Stimulated activated CD4-positive, alpha-beta T cell treated with anti-CD3 and anti-CD28 coated beads, TNF-alpha, amount 100 ng/mL, for 24 hours (primary cell): ENCODE measurements around the gene CREBL2.
A peak's percentile ranks its signal among the peaks of the same experiment; 100 is the strongest.
"Not testable (repeated sequence)": the region's sequence is repeated elsewhere in the genome, so short reads cannot be mapped to it uniquely, and the experiment has no call there.

Experiments used
- DNase-seq, 3 experiments: peaks; one replicate each; pipeline ENCODE4 v3.0.0-alpha.2; 2020; ENCODE audit warnings: low read depth in 3 of 3

The CREBL2 gene

DNA sequence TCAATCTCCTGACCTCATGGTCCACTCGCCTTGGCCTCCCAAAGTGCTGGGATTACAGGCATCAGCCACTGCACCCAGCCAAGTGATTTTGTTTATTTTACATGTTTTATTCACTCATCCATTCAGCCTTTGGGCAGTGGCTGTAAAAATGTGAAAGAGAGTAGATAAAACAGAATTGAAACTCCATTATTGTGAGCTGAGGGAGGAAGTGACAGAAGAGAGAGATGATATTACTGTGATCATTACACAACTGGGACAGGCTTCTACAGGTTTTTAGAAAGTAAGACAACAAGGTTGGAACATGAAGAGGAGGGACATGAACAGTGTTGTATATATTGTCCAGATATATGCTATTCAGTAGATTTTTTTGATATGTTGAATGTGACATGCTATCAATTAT is 25.0 kb downstream of the CREBL2 start:
- no peak for DNase-seq

DNA sequence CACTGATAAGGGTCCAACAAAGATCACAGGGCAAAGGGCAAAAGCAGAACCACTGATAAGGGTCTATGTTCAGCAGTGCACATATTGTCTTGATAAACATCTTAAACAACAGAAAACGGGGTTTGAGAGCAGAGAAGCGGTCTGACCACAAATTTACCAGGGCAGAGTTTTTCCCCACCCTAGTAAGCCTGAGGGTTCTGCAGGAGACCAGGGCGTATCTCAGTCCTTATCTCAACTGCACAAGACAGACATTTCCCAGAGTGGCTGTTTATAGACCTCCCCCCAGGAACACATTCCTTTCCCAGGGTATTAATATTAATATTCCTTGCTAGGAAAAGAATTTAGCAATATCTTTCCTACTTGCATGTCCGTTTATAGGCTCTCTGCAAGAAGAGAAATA is 28.3 kb downstream of the CREBL2 start:
- not testable (repeated sequence) for DNase-seq

DNA sequence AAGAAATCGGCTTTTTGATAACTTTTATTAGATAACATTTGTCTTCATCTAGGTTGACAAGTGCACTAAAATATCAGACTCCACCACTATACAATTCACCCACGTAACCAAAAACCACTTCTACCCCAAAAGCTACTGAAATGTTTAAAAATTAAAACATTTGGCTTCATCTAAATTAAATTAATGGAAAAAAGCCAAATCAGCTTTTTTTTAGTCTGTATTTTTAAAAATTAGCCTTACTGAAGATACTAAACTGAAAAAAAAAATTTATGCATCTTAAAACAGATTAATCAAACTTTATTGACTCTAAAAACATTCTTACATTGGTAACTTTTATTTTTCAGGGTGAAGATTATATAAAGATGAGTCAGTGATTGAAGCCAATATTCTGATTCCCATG is 30.0 kb downstream of the CREBL2 start:
- DNase-seq = no peak

DNA sequence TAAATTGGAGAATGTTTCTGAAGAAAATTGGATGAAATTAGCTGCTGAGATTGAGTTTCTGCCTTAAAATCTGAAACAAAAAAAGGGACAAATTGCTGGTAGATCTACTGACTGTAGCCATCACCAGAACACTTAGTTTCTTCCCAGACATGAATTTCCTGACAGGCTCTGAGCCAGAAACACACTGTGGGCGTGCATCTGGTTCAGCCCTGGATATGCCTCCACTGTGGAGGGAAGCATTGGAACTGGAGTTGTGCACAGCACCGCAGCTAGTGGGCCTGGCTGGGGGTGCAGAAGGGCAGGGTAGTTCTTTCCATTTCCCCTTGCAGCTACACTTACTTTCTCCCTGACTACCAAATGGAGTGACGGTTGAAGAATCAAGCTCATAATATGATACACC is 31.2 kb downstream of the CREBL2 start:
- no peak for DNase-seq

DNA sequence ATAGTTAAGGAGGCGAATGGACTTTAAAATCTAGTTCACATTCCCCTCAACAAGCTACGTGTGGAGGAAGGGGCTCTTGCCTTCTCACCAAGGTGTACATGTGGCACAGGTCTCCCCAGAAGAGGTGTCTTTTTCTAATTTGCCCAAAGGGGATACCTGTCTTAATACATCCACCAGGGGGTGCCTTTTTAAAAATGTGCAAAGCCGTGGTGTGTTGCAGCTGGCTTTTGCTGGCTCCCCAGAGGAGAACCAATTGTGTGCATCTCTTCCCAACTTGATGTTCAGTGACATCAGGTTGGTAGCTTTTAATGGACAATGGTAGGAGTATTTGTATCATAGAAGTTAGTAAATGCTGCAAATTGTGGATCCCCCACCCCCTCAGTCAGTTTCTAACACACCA is 33.8 kb downstream of the CREBL2 start:
- peak in 2 of 3 experiments; percentile 3 to 13 for DNase-seq

DNA sequence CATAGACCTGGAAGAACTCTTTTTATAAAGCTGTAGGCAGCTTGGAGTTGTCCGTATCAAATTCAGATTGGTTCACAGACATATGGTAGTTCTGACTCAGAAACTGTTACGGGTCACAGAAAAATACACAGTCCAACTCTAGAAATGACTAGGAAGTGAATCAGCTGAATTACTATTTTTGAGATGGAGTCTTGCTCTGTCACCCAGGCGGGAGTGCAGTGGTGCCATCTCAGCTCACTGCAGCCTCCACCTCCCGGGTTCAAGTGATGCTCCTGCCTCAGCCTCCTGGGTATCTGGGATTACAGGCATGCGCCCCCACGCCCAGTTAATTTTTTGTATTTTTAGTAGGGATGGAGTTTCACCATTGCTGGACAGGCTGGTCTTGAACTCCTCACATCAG is 34.3 kb downstream of the CREBL2 start:
- DNase-seq = not testable (repeated sequence)

DNA sequence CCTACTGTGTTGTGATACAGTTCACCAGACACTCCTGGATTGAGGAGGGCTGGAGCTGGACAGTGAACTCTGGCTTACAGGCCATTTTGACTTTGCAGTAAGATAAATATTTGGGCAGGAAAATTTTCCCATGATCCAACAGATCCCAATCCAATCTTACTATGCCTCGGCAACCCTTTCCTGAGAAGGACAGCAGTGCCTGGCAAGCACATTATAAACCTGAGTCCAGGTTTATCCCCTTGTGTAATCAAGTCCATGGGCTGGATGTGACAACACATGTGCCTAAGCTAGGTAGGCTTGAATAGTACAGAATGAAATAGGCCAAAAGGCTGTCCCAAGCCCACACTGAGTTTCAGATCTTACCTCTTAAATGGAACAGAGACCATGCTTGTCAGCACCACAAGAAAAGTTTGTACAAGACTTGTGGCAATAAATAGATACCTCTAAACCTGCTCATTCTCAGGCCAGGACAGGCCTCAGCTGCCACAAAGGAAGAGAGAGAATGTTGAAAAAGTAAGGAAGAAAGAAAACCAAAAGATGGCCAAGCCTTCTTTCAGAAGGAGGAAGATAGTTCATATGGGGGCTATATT is 34.9 kb downstream of the CREBL2 start:
- no peak for DNase-seq

DNA sequence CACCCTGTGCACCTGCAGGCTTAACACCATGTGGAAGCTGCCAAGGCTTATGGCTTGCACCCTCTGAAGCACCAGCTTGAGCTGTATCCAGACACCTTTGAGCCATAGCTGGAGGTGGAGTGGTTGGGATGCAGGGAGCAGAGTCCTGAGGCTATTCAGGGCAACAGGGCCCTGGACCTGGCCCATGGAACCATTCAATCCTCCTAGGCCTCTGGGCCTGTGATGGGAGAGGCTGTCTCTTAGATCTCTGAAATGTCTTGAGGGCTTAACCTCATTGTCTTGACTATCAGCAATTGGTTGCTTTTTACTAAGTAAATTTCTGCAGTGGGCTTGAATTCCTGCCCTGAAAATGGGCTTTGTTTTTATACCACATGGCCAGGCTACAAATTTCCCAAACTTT is 36.6 kb downstream of the CREBL2 start:
- no peak for DNase-seq

DNA sequence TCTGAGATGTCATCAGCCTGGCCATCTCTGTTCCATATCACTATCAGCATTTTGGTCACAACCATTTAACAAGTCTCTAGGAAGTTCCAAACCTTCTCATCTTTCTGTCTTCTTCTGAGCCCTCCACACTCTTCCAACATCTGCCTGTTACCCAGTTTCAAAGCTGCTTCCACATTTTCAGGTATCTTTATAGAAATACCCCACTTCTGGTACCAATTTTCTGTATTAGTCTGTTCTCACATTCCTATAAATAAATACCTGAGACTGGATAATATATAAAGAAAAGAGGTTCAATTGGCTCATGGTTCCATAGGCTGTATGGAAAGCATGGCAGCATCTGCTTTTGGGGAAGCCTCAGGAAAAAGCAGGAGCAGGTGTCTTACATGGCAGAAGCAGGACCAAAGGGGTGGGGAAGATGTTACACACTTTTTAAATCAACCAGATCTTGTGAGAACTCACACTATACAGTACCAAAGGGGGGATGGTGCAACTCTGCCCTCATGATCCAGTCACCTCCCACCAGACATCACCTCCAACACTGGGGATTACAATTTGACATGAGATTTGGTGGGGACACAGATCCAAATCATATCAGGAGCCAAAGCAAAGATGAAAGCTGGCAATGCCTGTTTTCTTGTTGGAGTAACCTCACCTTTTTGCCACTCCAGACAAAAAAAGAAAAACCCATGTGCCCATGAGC is 37.4 kb downstream of the CREBL2 start:
- no peak for DNase-seq

DNA sequence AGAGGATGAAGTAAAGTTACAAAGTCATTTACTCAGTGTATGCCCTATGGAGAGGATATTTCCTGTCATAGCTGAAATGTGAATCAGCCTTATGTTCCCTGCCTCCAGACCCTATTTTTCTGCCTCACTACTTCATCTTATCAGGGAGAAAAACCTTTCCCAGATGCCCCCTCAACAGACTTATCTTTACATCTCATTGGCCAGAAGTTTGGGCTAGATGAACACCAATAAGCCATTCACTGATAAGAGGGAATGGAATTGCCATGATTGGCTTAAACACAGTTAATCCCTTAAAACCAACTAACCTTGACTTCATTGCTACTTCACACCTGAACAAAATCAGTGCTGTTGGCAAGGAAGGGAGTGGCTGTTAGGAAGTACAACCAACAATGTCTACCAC is 40.1 kb downstream of the CREBL2 start:
- DNase-seq = no peak

DNA sequence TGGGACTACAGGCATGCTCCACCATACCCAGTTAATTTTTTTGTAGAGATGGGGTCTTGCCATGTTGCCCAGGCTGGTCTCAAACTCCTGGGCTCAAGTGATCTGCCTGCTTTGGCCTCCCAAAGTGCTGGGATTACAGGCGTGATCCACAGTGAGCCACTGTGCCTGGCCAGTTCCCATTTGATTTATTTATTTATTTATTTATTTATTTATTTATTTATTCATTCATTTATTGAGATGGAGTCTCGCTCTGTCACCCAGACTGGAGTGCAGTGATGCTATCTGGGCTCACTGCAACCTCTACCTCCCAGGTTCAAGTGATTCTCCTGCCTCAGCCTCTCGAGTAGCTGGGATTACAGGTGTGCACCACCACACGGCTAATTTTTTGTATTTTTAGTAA is 41.0 kb downstream of the CREBL2 start:
- not testable (repeated sequence) for DNase-seq

DNA sequence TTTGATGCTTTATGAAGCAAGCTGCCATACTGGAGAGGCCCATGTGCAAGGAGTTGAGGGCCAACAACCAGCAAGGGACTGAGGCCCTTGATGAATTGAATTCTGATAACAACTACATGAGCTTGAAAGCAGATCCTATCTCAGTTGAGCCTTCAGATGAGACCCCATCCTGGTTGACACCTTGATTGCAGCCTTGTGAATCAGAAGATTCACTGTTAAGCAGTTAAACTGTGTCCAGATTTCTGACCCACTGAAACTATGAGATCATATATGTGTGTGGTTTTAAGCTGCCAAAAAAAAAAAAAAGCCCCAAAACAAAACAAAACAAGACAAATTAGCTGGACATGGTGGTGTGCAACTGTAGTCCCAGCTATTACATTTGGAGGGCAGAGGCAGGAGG is 42.2 kb downstream of the CREBL2 start:
- no peak for DNase-seq

DNA sequence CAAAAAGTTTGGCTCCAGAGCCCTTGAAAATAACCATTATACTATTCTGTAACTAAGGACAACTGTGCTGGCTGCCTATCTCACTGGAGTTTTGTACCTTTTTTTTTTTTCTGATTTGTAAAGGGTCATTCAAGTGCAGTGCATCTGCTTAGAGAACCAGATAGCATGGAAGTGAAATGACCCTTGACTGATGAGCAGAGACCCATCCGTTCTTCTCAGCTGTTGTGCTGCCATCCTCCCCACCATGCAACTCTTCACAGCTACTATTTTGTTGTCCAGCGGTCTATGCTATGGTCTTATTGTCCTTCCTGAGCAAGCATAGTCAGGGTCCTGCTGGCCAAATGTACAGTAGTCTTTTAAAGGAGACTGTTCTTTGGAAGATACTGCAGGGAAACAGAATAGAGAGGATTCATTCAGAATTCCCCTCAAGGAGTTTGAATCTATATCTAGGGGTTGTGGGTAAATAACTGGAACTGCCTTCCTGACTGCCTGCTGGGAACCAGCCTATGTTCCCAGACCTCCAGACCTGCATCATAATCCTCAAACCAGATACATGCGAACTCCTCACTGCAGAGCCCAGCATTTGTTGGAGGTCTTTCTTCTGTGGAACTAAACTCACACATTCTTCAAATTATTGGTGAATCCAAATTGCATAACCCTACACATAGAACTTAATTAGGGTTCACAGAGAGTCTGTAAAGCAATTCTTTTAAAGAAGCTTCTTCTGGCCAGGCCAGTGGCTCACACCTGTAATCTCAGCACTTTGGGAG is 43.2 kb downstream of the CREBL2 start:
- no peak for DNase-seq

DNA sequence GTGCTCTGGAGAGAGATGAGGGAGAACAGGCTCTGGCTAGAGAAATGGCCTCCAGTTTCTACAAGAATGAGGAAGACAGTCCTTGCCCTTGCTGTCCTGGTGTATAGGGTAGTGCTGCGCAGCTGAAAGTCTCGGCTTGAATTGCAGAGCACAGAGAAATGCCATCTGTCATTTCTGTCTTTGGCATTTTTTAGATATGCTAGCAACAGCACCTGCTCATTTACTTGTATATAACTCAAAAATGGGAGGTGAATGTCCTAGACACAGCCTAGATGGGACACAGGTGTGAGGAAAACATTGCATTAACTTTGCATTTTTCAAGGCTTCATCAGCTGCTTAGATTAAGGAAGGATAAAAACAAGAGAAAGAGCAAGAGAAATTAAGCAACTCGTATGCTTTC is 48.5 kb downstream of the CREBL2 start:
- DNase-seq = no peak

DNA sequence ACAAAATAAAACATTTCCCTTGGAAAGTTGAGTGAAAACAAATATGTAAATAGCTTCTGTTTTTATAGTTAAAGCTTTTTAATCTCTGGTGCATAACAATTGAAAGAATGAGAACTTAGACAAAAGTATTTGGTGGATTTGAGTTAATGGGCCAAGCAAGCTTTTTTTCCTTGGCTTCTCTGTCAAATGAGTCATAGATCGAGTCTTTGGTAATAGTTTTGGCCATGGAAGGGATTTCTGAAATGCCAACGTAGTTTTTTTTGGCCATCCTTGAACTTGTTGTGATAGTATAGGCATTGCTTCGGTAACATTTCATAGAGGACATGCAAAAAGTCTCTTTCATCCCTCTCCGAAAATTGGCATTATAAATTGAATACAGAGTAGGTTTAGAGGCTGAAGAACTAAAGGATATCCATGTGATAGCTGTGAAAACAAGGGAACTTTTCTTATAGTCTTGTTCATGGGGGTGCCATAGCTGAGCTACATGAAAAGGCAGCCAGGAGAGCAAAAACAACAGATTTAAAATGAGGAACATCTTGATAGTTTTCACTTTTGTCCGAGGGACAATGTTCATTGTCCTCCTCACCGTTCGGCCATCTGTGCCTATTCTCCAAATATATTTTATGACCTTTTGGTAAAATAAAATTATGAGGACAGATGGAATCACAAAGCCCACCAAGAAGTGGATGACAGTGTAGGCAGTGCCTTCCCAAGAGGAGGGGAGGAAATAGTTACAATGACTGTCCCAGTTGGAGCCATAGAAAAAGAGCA is 49.6 kb downstream of the CREBL2 start:
- no peak for DNase-seq

DNA sequence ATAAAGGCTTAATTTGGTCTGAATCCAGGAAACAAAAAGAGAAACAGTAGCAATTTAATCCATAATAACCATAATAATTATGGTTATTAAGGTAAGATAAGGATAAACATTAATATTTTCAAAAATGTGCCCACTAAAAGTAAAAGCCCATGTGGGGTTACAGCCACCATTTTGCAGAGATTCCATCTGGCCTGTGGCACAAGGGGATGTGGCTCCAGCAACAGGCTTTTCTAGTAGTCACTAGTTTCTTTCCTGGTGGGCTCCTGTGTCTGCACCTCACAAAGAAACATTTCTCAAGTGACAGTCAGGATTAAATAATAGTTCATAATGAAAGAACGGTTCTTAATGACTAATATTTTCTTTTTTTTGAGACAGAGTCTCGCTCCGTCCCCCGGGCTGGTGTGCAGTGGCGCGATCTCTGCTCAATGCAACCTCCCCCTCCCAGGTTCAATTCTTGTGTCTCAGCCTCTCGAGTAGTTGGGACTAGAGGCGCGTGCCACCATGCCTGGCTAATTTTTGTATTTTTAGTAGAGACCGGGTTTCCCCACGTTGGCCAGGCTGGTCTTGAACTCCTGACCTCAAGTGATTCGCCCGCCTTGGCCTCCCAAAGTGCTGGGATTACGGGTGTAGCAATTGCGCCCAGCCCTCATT is 52.1 kb downstream of the CREBL2 start:
- no peak for DNase-seq

DNA sequence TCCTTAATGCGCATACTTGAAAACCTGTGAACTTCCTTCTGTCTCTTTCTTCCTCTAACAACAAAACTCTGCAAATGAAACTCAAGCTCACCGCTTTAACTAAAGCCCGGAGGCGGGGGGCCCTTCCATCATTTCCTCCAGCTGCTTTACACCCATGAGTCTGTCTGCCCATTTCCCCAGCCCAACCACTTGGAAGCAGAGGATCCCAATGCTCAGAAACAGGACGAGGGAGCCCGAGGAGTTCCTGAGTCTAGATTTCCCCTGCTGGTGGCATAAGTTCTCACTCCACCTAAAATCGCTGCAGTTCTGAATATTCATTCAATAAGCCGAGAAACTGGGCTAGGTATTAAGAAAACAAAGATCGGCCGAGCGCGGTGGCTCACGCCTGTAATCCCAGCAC is 53.5 kb downstream of the CREBL2 start:
- DNase-seq = no peak

DNA sequence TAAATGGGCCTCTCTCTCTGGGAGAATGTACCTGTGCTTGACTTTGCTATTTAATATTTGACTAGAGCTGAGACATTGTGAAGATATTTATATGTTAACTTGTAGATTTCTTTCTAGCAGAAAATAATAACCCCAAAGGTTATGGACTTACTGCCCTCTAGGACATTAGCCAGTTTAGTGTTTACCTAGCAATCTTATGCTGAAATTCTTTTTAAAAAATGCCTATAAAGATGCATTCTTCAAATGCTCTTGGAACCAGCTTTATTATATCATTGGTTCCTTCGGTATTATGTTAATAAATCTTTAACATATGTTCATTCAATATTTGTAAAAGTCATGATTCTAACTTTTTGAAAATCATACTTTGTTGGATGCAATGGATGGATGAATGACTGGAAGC is 56.3 kb downstream of the CREBL2 start:
- no peak for DNase-seq

DNA sequence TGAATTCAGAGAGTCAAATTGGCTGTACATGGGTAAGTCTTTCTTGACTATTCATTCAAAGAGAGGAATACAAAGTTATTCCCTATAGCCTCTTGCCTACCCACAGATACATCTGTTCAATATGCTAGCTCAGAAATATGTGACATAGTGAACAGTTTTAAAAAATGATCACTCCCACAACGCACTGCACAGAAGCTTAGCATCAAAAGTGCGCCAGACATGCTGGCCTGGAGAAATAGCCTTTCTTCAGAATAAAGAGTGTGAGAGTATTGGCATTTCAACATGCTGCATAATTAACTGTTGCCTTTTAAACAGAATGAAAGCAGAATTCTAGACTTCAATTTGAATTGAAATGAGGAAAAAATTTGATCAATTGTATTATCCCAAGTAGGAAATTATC is 57.3 kb downstream of the CREBL2 start:
- no peak for DNase-seq

DNA sequence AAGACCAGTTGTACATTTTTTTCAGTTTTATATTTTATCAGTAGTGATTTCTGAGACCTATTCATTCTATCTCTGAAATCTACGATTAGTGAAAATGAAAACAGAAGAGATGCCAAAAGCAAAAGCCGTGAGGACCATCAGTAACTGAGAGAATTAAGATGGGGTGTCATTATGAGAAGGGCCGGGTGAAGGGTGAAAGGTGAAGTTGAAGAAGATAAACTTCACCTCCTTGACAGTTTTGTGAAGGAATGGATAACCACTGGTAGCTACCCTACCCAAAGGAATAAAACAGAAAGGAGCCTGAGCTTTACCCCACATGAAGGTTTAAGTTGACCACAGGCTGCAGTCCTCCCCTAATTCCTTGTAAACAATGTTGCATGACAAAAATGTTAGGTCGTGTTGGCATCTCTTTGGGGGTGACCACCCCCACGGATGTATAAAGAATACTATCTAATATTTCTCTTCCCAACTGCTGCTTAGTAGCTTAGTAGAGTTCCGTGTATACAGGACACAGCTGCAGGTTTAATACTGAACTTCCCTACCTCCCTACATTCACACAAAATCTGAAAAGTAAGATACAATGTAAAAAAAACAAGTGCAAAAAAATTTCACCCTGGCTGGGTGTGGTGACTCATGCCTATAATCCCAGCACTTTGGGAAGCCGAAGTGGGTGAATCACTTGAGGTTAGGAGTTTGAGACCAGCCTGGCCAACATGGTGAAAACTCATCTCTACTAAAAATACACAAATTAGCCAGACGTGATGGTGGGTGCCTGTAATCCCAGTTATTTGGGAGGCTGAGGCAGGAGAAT is 60.4 kb downstream of the CREBL2 start:
- DNase-seq = no peak

DNA sequence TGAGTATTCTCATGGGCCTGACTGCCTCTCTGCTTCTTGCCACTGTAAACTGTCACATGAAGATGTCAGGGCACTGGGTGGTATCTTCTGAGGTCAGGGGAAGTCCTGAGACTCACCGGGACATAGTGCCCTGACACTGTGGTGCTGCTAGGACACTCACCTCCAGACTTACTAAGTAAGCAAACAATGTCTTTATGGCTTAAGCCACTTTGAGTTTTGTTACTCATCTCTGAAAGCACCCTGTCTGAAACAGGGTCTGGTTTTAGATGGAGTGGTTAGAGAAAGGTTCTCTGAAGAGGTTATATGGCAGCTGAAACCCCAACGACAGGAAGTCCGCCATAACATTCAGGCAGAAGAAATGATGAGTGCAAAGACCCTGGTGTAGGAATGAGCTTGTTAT is 61.6 kb downstream of the CREBL2 start:
- no peak for DNase-seq
